GM21723 (cell line): ENCODE results near the gene SLC22A1.
"Not testable (repeated sequence)": the region's sequence is repeated elsewhere in the genome, so short reads cannot be mapped to it uniquely, and the experiment has no call there.

Experiments
- ATAC-seq: cut with Tn5 transposase; IDR thresholded peaks from one replicate; pipeline ENCODE4 v1.9.1; 2021; ENCODE audit warnings: mild to moderate bottlenecking, moderate library complexity; ENCODE audit not compliant: unreplicated experiment

SLC22A1 gene

DNA sequence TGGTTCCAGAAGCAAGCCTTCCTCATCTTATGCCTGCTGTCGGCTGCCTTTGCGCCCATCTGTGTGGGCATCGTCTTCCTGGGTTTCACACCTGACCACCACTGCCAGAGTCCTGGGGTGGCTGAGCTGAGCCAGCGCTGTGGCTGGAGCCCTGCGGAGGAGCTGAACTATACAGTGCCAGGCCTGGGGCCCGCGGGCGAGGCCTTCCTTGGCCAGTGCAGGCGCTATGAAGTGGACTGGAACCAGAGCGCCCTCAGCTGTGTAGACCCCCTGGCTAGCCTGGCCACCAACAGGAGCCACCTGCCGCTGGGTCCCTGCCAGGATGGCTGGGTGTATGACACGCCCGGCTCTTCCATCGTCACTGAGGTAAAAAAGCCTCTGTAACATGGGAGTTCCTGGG, 366 bp downstream of the SLC22A1 start:
- no peak for ATAC-seq

DNA sequence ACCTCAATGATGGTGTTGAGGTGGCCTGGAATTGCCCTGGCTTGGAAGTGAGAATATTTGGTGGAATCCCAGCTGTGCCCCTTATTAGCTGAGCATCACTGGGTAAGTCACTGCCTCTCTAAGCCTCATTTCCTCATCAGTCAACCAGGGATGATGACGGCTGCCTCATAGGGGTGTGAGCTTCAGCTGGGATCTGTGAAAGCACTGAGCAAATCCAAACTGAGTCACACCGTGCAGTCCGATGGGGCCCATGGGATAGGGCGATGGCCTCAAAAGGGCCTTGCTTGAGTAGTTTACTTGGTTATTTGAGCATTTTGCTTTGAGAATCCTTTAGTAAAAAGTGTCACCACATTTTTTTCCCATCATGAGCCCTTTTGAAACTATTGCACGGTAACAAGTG, 1.1 kb downstream of the SLC22A1 start:
- ATAC-seq = no peak

GRCh38 chr6:160124007-160124406, 2.4 kb downstream of the SLC22A1 start:
- ATAC-seq = no peak

GRCh38 chr6:160124605-160125004, 3.0 kb downstream of the SLC22A1 start:
- no peak for ATAC-seq

- not testable (repeated sequence) for ATAC-seq
Observed at GRCh38 chr6:160125105-160125504, 3.5 kb downstream of the SLC22A1 start.

DNA sequence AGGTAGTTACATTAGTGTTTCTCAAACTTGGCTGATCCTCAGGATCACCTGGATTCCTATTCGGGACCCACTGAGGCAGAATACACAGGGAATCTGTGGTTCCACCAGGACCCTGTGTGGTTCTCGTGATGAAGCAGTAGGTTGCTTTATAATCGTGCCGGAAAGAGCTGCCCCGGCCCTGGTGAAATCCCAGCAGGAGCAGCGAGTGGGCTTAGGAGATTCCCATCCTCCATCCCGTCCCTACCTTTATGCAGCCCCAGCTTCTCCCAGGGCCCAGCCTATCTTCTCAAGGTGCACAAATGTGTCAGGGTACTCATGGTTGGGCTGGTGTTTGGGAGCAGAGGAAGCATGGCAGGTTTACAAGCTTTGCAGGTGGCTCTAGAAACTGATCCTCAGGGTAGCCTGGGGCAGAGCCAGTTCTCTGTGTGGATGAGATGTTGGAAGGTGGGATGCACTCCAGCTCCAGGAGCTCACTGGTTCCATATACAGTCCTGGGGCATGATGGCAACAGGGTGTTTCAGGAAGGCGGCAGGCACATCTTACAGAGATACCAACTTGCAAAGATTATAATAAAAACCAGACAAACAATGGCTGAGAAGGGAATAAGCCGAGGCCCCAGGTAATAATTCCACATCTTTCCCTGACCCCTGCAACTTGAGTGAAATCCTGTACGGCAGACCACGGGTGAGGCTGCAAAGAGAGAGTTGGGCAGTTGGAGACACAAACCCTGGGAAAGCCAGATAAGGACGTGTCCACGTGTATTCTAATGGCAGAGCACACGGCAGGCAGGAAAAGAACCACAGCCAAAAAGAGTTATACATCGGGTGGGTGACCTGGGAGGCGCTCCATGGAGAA, 5.9 kb downstream of the SLC22A1 start:
- ATAC-seq = no peak

- ATAC-seq = no peak
Observed at GRCh38 chr6:160128125-160128683, 6.6 kb downstream of the SLC22A1 start.

DNA sequence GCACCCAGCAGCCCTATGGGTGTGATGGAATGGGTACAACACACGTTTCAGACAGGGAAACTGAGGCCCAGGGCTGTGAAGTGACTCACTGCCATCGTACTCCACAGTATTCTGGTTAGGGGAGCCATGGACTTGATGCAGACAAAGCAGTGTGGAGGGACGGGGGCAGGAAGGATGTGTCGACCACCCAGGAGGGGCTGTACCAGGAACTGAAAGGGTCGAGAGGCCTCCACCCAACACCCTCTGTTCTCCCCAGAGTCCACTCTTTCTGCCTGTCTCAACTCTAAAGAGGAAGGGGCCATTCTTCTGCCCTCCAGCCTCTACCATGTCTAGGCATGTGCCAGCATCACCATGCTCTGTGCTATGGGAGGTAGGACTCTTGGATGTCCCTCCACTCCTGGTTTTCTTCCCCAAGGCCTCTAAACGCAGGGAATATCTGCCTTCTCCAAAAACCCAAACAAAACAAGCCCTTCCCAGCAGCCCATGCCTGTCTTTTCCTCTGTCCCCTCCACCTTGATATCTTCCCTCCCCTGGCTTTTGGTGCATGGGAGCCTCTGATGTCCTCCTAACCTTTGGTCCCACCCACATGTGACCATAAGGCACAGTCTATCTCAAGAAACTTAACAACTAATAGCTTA, 7.4 kb downstream of the SLC22A1 start:
- ATAC-seq = no peak

DNA sequence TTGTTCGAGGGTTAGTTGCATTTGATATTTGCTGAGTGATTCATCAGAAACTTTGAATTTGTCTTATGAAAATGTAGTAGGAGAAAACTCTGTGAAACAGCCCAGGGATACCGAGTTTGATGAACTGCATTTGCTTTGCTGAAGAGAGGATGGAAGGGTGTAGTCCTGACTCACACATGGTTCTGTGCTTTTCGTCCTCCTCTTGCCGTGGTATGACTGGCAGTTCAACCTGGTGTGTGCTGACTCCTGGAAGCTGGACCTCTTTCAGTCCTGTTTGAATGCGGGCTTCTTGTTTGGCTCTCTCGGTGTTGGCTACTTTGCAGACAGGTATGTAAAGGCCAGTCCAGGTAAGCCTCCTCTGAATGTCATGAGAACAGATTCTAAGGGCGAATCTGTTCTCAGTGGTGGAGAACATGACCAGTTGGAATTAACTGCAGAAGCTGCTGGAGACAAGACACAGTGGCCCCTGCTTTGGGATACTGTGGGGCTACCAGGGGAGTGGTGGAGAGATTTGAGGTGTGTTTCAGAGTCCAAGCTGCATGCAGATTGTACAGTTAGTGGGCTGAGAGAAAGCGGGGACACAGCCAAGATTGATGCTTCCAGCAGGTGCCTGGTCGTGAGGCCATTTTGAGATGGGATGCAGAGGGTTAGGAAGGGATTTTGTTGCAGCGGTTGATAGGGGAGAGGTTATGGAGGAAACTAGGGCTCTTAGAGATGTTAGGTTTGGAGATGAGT, 8.4 kb downstream of the SLC22A1 start:
- ATAC-seq = no peak

DNA sequence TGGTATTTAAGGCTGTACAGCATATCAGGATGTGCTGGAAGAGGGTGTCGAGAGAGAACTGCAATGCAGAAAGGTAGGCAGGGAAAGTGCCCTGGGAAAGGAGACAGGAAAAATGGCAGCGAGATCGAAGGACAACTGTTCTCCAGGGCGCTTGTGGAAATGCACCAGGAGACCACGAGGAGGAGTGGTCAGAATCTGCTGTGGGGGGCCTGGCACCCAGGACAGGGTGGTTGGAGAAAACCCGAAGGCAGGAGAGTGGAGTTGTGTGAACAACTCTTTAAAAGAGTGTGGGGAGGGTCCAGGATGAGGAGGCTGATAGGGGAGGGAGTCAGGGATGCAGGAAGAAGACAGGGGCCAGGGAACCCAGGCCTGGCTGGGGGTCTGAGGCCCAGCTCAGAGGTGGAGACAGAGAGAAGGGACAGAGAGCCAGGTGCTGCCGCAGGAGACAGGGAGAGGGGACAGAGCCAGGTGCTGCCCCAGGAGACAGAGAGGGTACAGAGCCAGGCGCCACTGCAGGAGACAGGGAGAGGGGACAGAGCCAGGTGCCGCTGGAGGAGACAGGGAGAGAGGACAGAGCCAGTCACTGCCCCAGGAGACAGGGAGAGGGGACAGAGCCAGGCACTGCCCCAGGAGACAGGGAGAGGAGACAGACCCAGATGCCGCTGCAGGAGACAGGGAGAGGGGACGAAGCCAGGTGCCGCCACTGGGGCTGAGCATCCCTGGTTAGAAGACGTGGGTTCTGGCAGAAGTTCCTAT, 9.3 kb downstream of the SLC22A1 start:
- ATAC-seq = no peak

DNA sequence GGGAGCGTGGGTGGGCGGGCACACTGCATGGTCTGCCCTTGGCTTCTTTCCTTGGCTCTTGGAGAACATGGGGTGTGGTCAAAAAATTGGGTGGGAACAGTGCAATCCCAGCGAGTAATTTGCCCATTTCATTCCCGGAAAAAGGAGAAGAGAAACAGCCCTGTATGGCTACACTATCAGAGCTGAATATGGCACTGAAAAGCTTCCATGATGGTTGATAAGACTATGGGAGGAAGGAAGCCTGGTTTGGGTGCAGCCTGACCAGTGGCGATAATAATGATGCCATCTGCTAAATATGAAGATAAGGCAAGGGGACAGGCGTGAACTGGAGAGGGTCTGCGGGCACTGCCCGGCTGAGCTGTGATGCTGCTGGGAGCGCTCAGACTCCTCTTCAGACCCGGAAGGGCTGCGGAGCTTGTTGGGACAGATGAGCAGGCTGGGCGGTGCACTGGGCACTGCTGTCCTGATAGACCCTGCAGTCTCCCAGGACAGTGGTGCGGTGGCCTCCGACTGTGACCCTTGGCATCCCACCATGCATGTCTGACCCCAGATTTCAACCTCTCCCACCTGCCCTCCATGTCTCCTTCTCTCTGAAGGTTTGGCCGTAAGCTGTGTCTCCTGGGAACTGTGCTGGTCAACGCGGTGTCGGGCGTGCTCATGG, 10.2 kb downstream of the SLC22A1 start:
- ATAC-seq = no peak

DNA sequence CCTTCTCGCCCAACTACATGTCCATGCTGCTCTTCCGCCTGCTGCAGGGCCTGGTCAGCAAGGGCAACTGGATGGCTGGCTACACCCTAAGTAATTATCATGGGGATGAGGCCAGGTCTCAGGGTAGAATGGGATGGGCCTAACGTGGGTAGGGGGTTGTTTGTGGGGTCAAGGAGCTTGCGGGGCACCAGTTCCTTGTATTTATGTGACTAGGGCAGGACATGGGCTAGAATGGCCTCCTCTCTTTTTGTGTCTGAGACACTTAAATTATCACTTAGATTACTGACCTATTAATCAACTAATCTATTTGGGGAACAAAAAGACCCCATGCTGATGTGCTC, 10.7 kb downstream of the SLC22A1 start:
- ATAC-seq = no peak

DNA sequence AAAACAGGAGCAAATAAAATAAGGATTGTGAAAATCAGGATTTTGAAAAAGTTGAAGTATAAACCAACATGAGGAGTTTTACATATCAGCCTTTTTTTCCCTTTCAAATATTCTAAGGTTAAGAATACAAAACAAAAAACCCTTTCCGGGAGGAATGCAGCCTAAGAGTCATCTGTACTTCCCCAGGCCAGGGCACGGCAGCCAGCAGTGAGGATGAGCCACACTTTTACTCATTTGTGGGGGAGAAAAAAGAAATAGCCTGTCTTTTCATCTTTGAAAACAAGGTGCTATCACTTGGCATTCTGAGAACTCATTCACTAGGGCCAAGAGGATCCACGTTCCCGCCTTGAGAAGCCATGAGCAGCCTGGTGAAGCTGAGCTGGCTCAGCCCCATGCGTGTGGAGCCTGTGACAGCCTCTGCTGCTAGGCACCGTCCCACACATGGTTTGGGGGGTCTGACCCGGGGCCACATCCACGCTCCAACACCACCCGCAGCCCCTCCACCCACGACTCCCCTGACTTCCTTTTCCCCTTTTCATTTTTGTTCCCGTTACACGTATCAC, 11.2 kb downstream of the SLC22A1 start:
- ATAC-seq = no peak

DNA sequence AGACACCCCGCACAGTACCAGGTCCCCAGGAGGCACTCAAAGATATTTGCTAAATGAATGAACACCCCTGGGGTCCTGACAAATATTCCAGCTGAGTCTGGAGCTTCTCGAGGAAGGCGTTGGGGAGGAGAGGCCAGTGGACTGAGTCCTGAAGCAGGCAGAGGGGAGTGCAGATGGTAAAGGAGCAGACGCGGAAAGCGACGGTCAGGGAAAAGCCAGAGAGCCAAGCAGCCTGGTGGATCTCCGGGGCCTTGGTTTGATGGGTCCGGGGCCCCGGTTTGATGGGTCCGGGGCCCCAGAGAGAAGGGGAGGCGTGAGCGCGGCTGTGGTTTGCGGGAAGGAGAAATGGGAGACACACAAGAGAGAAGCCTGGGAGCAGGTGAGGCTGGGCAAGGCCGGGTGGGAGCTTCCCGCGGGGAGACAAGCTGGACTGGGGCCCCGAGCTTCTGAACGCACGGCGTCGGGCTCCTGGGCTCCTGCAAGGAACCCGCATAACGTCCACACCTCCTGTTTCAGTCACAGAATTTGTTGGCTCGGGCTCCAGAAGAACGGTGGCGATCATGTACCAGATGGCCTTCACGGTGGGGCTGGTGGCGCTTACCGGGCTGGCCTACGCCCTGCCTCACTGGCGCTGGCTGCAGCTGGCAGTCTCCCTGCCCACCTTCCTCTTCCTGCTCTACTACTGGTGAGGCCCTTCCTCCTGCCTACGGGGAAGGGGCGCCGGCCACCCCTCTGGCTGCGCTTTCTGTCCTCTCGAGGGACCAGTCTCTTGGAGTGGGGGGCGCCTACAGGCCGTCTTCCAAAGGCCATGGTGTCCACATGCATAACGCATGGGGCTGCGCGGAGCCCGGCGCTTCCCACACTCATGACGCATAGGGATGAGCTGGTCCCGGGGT, 12.1 kb downstream of the SLC22A1 start:
- no peak for ATAC-seq

- ATAC-seq = not testable (repeated sequence)
Observed at GRCh38 chr6:160134337-160134751, 12.7 kb downstream of the SLC22A1 start.

DNA sequence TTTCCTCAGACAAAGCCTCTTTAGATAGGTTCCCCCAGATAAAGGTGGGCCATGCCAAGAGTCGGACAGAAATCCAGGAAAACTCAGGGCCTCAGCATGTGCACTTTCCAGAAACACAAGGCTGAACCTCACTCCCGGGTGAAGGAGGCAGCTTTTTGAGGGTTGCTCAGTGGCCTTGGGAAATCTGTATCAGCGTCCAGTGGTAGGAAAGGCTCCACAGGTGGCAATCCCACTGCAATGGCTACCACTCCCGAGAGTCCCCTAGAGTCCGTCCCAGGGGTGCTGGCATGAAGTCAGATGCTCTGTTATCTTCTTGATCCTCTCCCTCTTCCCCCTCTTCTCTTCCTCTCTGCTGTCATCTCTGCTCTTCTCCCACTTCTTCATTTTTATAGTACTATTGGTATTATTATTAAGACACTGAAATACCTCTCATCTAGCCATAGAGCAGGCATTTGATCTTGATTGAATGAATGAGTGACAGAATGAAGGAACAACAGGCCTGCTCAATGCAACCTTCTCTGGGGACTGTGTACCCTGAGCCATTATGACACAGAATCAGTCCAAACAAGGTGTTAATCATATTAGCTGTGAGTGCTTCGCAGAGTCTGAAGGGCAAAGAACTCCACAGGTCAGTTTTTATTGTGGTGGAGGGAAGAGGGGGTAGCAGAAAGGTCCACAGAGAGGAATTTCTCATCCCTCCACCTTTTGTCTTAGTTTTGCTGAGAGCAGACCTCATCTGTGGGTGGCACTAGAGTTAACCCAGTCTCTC, 13.3 kb downstream of the SLC22A1 start:
- no peak for ATAC-seq

GRCh38 chr6:160135907-160136655, 14.5 kb downstream of the SLC22A1 start:
- no peak for ATAC-seq
